Superior temporal gyrus (tissue), 1 donor: ENCODE data around the gene ZNF626.
A peak's percentile ranks its signal among the peaks of the same experiment; 100 is the strongest.
"Not testable (repeated sequence)": the region's sequence is repeated elsewhere in the genome, so short reads cannot be mapped to it uniquely, and the experiment has no call there.

Experiments
- DNase-seq: peaks from one replicate; pipeline ENCODE4 v3.0.0-alpha.2; 2016; ENCODE audit errors: extremely low spot score

Gene ZNF626

DNA sequence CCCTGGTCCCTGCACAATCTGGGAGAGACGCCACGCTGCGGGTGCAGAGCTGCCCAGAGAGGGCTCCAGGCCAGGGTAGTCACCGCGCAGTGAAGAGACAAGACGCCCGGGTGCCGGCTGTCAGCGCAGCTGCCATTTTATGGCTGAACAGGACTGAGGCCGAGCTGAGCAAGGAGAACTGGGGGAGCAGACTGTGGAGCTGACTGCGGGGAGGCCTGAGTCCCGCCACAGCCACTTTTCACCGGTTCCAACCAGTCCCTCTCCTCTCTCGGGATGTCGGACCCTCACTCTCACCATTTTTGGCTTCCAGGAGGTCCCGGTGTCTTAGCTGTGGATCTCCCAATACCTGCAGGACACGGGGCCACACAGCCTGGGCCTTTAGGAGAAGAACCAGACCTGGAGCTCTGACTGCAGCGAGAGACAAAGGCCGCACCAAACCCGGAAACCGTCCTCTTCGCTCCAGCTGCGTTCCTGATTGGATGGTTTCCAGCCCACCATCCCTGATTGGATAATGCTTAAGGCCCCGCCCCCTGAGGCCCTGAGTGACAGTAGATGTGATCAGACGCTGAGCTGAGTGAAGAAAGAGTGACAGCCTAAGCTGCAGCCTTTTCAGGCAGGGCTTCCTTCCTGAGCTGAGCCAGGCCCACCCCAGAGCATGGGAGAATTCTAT lies at the start of gene ZNF626:
TSS of gene ZNF626 (minus strand) at position 422 of the 670 bp plus-strand sequence. CDS start at position 297, 125 bp downstream.
- peak; percentile 100 for DNase-seq

DNA sequence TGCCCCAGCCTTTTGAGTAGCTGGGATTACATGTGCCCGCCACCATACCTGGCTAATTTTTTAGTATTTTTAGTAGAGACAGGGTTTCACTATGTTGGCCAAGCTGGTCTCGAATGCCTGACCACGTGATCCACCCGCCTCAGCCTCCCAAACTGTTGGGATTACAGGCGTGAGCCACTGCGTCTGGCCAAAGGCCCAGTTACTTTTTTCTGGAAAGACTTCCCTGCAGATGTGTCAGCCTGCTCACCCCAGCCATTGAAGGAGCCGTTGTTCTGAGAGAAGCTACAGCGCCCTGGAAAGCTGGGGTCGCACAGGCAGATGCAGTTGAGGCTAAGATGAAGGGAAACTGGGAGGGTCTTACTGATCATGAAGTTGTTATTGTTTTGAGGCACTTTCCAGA lies 7.9 kb upstream of the ZNF626 start:
- DNase-seq = no peak

DNA sequence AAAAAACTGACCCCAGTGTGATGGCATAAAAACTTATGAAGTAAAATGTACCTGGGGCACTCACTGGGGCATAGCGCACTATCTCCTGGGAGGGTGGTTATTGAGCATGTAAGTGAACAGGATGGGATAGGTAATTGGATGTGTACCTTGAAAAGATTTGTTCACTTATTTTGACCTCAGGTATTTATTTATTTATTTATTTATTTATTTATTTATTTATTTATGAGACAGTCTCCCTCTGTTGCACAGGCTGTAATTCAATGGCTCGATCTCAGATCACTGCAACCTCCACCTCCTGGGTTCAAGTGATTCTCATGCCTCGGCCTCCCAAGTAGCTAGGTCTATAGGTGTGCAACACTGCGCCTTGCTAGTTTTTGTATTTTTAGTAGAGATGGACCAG lies 5.9 kb upstream of the ZNF626 start:
- no peak for DNase-seq

DNA sequence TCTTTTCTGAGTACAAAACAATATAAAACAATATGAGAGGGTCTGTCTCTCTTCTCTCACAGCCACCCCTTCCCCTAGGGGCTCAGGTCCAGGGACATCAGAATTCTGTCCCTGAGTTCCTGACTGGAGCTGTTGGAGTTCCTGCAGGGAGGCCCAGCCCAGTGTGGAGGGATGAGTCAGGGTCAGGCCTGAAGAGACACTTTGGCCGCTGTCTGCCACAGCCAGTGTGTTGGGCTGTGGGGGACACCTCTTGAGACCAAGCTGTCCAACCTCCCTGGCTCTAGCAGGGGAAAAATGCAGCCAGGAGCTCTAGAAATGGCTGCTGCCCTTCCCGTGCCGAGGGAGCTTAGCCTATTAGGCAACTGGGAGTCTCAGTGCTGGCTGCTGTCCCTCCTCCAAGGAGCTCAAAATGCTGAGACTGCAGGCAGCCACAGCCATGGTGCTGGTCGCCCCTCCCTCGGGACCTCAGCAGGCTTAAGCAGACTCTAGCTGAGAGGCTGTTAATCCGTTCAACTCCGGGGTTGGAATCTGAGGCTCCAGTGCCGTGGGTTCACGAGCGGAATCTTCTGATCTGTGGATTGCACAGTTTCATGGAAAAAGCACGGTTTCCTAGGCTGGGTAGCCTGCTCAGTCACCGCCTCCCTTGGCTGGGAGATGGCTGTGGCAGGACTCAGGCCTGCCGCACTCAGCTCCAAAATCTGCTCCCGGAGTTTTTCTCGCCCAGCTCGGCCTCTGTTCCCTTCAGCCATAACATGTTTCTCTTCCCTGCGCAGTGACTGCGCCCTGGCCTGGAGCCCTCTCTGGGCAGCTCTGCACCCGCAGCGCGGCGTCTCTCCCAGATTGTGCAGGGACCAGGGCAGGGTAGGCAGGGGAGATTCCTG lies 3.8 kb upstream of the ZNF626 start:
- no peak for DNase-seq

DNA sequence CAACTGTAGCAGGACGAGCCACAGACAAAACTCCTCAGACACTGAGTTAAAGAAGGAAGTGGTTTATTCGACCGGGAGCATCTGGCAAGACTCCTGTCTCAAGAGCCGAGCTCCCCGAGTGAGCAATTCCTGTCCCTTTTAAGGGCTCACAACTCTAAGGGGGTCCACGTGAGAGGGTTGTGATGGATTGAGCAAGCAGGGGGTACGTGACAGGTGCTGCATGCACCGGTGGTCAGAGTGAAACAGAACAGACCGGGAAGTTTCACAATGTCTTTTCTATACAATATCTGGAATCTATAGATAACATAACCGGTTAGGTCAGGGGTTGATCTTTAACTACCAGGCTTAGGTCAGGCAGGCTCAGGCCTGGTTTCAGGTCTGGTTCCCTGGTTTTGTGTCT lies 3.1 kb upstream of the ZNF626 start:
- DNase-seq = not testable (repeated sequence)

DNA sequence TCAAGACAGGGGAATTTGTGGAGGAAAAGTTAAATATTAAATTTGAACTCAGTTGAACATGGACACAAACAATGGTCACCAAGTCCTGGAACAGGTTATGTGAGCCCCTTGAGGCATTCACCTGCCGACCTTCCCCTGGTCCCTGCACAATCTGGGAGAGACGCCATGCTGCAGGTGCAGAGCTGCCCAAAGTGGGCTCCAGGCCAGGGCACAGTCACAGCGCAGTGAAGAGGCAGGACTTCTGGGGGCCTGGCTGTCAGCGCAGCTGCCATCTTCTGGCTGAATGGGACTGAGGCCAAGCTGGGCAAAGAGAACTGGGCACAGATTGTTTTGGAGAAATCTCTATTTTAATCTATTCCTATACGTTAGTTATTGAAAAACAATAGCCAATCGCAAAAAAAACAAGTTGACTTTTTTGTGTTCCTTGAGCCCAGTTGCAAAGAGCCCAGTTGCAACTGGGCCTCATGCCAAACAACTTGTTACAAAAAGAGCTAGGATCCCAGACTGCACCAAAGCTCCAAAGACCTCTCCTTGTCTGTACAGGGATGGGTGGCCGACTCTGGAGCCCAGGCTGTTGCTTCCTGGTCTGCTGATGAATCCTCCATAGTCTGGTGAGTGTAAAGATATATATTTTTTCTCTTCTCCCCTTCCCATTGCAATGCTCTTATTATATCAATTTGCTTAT lies 1.2 kb upstream of the ZNF626 start:
- DNase-seq = no peak

DNA sequence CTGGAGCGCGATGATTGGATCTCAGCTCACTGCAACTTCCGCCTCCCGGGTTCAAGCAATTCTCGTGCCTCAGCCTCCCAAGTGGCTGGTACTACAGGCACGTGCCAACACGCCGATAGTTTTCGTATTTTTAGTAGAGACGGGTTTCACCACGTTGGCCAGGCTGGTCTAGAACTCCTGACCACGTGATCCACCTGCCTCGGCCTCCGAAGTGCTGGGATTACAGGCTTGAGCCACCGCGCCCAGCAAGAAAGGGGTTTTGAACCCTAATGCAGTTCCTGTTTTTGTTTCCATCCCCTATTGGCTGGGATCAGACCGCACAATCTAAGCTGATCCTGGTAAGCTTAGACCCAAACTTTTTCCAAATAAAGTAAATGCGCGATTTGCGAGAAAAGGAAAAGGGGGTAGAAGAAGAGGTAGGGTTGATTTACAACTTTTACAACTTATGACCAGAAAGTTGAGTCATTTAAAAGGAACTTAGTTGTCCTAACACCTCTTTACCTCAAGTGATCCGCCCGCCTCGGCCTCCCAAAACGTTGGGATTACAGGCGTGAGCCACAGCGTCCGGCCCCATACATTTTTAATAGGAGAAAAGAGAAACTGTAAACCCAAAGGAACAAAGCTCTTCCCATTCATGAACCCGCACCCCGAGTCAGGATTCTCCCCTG lies 764 bp downstream of the ZNF626 start:
- DNase-seq = no peak

DNA sequence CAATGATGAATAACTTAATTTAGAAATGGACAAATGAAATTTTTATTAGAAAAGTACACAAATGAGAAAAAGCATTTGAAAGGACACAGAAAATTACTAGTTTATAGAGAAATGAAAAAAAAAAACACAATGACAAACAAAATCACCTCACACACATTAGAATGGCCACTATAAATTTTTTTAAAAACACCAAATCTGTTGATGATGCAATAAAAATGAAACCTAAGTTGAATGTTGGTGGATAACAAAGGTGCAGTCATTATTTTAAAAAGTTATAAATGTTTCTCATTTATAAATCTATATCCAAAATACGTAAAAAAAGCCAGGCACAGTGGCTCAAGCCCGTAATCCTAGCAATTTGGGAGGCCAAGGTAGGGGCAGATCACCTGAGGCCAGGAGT lies 20.8 kb downstream of the ZNF626 start:
- DNase-seq = no peak

DNA sequence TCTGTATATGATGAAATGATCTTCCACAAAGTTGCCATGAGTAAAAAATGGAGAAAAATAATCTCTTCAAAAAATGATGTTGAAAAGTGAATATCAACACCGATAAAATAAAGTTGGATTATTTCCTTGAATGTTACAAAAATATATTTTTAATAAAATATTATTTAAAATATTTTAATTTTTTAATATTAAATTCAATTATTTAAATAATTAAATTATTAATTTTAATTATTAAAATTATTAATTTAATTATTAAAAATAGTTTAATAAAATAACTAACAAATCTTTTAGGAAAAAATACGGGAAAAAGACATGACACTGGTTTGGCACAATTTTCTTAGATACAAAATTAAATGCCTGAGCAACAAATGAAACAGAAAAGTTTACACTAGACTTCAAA lies 21.3 kb downstream of the ZNF626 start:
- no peak for DNase-seq

DNA sequence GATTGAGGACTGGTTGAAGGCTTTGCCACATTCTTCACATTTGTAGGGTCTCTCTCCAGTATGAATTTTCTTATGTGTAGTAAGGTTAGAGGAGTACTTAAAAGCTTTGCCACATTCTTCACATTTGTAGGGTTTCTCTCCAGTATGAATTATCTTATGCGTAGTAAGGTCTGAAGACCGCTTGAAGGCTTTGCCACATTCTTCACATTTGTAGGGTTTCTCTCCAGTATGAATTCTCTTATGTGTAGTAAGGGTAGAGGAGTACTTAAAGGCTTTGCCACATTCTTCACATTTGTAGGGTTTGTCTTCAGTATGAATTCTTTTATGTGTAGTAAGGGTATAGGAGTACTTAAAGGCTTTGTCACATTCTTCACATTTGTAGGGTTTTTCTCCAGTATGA lies 36.8 kb downstream of the ZNF626 start:
- not testable (repeated sequence) for DNase-seq

DNA sequence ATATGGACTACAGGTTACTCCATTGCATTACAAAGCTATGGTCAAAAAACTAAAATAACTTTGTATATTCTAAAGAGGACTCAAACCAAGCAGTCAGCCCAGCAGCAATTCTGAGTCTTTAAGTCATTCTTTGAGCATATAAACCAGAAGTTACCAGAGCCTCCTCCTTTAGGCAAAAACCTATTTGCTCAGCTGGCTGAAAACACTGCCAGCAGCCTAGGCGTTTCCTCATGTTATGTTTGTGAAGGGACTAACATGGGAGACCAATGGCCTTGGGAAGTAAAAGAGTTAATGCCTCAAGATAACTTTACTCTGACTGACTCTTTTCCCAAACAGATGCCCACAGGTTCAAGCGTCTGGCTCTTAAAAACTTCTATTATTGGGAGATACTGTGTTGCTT lies 45.3 kb downstream of the ZNF626 start:
- no peak for DNase-seq

DNA sequence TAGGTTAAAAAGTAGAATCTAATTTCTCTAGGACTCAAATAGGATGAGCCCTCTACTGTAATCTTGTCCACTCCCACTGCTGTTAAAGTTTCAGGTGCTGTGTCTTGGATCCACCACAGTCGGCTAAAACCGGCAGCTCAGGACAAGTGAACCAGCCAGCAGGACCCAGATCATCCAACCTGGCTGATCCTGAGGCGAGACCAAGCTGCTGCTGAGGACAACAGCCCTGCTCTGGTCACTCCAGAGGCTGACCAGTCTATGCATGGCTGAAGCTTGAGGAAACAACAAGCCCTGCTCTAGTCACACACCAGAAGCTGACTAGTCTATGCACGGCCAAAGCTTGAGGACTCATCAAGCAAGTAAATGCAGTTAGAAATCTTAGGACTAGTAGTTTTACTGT lies 46.4 kb downstream of the ZNF626 start:
- DNase-seq = not testable (repeated sequence)

DNA sequence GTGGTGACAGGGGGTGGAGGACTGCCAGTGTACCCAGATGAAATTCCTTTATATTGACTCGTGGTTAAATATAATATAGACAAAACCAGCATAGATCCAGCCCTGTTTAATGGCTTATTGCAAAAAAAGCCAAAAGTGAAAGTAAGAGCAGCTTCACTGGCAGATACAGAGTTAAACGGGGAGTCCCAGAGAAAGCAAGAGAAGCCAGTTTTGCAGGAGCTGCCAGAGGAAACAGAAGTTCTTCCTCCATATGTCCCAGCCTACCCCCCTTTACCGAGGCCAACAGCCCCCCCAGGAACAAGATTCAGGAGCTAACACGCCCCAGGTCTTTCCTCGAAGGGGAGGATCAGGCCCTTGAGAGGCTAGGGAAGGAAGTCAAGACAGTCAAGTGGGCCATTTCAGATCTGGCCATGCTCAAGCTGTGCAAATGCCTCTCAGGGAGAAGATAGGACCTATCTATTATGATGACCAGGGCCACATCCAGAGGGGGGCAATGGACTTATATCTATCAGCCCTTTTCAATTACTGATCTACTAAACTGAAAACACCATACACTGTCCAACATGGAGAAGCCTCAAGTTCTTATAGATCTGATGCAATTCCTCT lies 48.6 kb downstream of the ZNF626 start:
- no peak for DNase-seq

DNA sequence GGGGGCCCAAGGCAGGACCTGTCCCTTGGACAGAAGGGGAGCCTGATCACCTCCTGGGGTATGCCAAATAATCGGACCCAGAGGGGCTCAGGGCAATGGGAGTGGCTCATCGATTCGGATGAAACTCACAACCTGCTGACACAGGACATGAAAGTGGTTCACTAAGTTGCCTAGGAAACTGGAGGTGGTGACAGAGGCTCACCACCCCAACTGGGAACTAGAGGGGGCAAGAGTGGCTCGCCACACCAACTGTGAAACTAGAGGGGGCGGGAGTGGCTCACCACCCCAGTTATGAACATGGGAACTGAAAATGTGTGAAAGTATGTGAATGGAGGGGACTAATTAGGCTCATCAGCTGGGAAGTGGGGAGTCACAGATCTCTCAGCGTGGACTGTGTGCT lies 49.5 kb downstream of the ZNF626 start:
- DNase-seq = no peak

DNA sequence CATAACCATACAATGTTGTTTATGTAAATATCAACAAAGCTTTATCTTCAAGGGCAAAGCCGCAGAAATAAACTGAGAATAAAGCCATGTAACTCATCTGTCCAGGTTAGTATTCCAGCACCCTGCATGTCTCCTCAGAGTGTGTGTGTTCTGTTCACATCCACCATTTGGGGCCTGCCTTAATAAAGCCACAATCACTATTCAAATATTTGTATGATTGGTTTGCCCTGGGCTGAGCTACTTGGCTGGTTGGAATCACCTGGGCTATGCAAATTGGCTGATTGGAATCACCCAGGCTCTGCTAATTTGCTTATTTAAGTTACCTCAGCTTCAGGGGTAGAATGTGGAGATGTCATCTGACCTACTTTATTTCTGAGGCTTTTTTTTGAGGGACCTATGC lies 53.4 kb downstream of the ZNF626 start:
- DNase-seq = no peak
